GM12864 (cell line): ENCODE data around the gene DNPEP.

Source experiments
- DNase-seq: peaks from one replicate; pipeline ENCODE4 v3.0.0-alpha.2; 2011; ENCODE audit warnings: low read depth
- H3K4me3 ChIP-seq: 2 replicates; pipeline ENCODE4 v1.5.1; 2011; ENCODE audit warnings: mild to moderate bottlenecking, low read depth, low read length, control low read depth
- CTCF ChIP-seq: IDR thresholded peaks from 2 replicates; pipeline ENCODE4 v1.5.1; 2011; ENCODE audit warnings: low read depth, mild to moderate bottlenecking, moderate library complexity, low read length, control low read depth, inconsistent platforms; ENCODE audit errors: missing control alignments

DNPEP gene

GRCh38 chr2:219381448-219381847 is 6.3 kb downstream of the DNPEP start:
- no peak overlapping the region for H3K4me3 ChIP-seq
- no peak for TF ChIP-seq CTCF
- no peak for DNase-seq

- no peak for DNase-seq
- no peak overlapping the region for H3K4me3 ChIP-seq
- no peak for TF ChIP-seq CTCF
These were observed 6.8 kb downstream of the DNPEP start for GRCh38 chr2:219380926-219381325.

GRCh38 chr2:219378163-219378851 is 9.4 kb downstream of the DNPEP start:
- H3K4me3 ChIP-seq = no peak overlapping the region
- no peak for TF ChIP-seq CTCF
- DNase-seq = no peak

GRCh38 chr2:219369447-219369861 is 18.3 kb downstream of the DNPEP start:
- no peak for TF ChIP-seq CTCF
- DNase-seq = no peak

GRCh38 chr2:219368690-219369191 is 19.0 kb downstream of the DNPEP start:
- no peak for DNase-seq
- no peak overlapping the region for H3K4me3 ChIP-seq
- TF ChIP-seq CTCF = no peak

More at GRCh38 chr2:219369447-219369861, 18.3 kb downstream of the DNPEP start:
- H3K4me3 ChIP-seq = no peak overlapping the region

GRCh38 chr2:219362524-219363164 is 25.1 kb downstream of the DNPEP start:
- no peak overlapping the region for H3K4me3 ChIP-seq
- TF ChIP-seq CTCF = no peak
- DNase-seq = peak; percentile 38
